K562 (cell line): ENCODE measurements around the gene ENKUR. TPM values are rescaled to one million over a fixed set of nuclear protein-coding genes. Genes with fewer than 3 reads are reported as not detected.

Experiments used
- E2F5 ChIP-seq: sonication (generic); formaldehyde crosslinking; IDR thresholded peaks from 2 replicates; pipeline ENCODE4 v1.8.0; 2022; ENCODE audit warnings: mild to moderate bottlenecking, missing genetic modification reagents
- GABPA ChIP-seq: fragments of 200-800 bp; sonication (Bioruptor generic); conservative IDR thresholded peaks from 2 replicates; pipeline ENCODE4 v1.6.1; 2016; ENCODE audit warnings: low read depth, missing genetic modification characterization, missing compliant biosample characterization
- GMEB1 ChIP-seq: fragments of 250-450 bp; sonication (Bioruptor Pico); IDR thresholded peaks from 2 replicates; pipeline ENCODE4 v1.4.0; 2020; ENCODE audit warnings: mild to moderate bottlenecking
- HMG20B ChIP-seq: fragments of 250-450 bp; sonication (Bioruptor Pico); IDR thresholded peaks from 2 replicates; pipeline ENCODE4 v1.5.0; 2021; ENCODE audit warnings: mild to moderate bottlenecking
- ILF3 ChIP-seq: fragments of 450-650 bp; IDR thresholded peaks from 2 replicates; pipeline ENCODE4 v1.6.1; 2018; ENCODE audit warnings: antibody characterized with exemption, mild to moderate bottlenecking, moderate library complexity, borderline replicate concordance
- LARP7 ChIP-seq: fragments of 450-650 bp; IDR thresholded peaks from 2 replicates; pipeline ENCODE4 v1.6.1; 2016
- PTRF ChIP-seq: fragments of 450-650 bp; IDR thresholded peaks from 2 replicates; pipeline ENCODE4 v1.6.1; 2016; ENCODE audit warnings: mild to moderate bottlenecking, missing genetic modification characterization, missing compliant biosample characterization
- RUNX1 ChIP-seq: sonication (generic); IDR thresholded peaks from 2 replicates; pipeline ENCODE4 v1.6.1; 2016; ENCODE audit warnings: antibody characterized with exemption, low read depth
- SIN3B ChIP-seq: fragments of 450-650 bp; IDR thresholded peaks from 2 replicates; pipeline ENCODE4 v1.6.1; 2017; ENCODE audit warnings: low read depth, mild to moderate bottlenecking, moderate library complexity
- SMAD4 ChIP-seq: fragments of 250-450 bp; sonication (Bioruptor Pico); conservative IDR thresholded peaks from 2 replicates; pipeline ENCODE4 v1.8.0; 2021; ENCODE audit warnings: inconsistent platforms, mild to moderate bottlenecking, moderate library complexity
- ZBTB40 ChIP-seq, 2 experiments: fragments of 450-650 bp in 1 of 2; sonication (generic) in 1 of 2; formaldehyde crosslinking in 1 of 2; IDR thresholded peaks; 2 replicates each; pipeline versions ENCODE4 v1.7.1 to v1.9.0; 2016 to 2022; ENCODE audit warnings: inconsistent platforms in 1 of 2, mild to moderate bottlenecking in 1 of 2, missing genetic modification reagents in 1 of 2
- ZBTB8A ChIP-seq: fragments of 450-650 bp; IDR thresholded peaks from 2 replicates; pipeline ENCODE4 v1.6.1; 2018; ENCODE audit warnings: mild to moderate bottlenecking, moderate library complexity; ENCODE audit not compliant: partially characterized antibody
- ZNF449 ChIP-seq: fragments of 250-450 bp; sonication (Bioruptor Pico); IDR thresholded peaks from 2 replicates; pipeline ENCODE4 v1.8.0; 2022; ENCODE audit warnings: moderate library complexity, mild to moderate bottlenecking, inconsistent platforms
- ZNF79 ChIP-seq: fragments of 250-450 bp; sonication (Bioruptor Pico); IDR thresholded peaks from 2 replicates; pipeline ENCODE4 v1.4.0; 2020; ENCODE audit warnings: low read depth, mild to moderate bottlenecking, moderate library complexity
- polyA plus RNA-seq, 8 experiments: library from polyadenylated mRNA; depleted of rRNA in 4 of 8; stranded (reverse) in 5 of 8; unstranded in 3 of 8; fragments of >200 nt; fragmentation: Nextera tagmentation in 2 of 8; fragmentation: Illumina TruSeq in 1 of 8; extraction: Ambion mirVana in 2 of 8; extraction: Trizol in 1 of 8; gene quantifications; 2 replicates each; pipeline versions ENCODE4 v1.2.1 to v1.2.3, GENCODE V29; 2011 to 2014; ENCODE audit warnings: inconsistent platforms in 1 of 8, missing spikeins in 1 of 8
- total RNA-seq, 7 experiments: library from RNA; depleted of rRNA in 6 of 7; stranded (reverse); fragments of >200 nt in 6 of 7; fragmentation: Illumina TruSeq in 2 of 7; extraction: Trizol in 2 of 7; gene quantifications; 2 replicates each; pipeline versions ENCODE4 v1.2.1 to v1.2.3, GENCODE V29; 2011 to 2021; ENCODE audit warnings: low replicate concordance in 1 of 7

Gene ENKUR
- total and polyA plus RNA-seq, 9 of the 15 experiments (the other 6 are each of a cell fraction or from before 2014, with no cell fraction given) = 0.06 to 0.46 (median 0.20) TPM

GRCh38 chr10:25016376-25017153 is 607 bp upstream of the ENKUR start, which contains the start of gene THNSL1 (continued):
- TF ChIP-seq ZNF449 (CRISPR knock-in tag) = no peak
- TF ChIP-seq GABPA (tag) = peak; percentile 32; the same call in 1 of the 2 replicates
- TF ChIP-seq LARP7 = no peak
- TF ChIP-seq ILF3 = no peak
- no peak for TF ChIP-seq HMG20B (CRISPR knock-in tag)
- no peak for TF ChIP-seq ZNF79 (CRISPR knock-in tag)
- no peak for TF ChIP-seq SIN3B
- no peak; the same call in 1 of the 2 replicates for TF ChIP-seq ZBTB40 (IDR thresholded peaks at IDR 0.05)
- peak; percentile 70; the same call in 1 of the 2 replicates for TF ChIP-seq ZBTB40 (CRISPR knock-in tag; IDR thresholded peaks at IDR 0.05)
- TF ChIP-seq E2F5 (CRISPR knock-in tag) = peak; percentile 95
- peak; percentile 89 for TF ChIP-seq GMEB1
- no peak for TF ChIP-seq PTRF (tag)
- TF ChIP-seq ZBTB8A = no peak
- TF ChIP-seq RUNX1 = no peak
- peak; percentile 67 for TF ChIP-seq SMAD4 (CRISPR knock-in tag)
